Mucosa of rectum (tissue), 2 donors: ENCODE data around the gene NSD2.

Source experiments
- H3K27ac ChIP-seq, 2 donors: one replicate each; pipeline ENCODE4 v1.7.0; 2013; ENCODE audit warnings: inconsistent platforms in 2 of 2, low read depth in 2 of 2, low read length in 2 of 2
- H3K27me3 ChIP-seq, 2 donors: one replicate each; pipeline ENCODE4 v1.7.0; 2013; ENCODE audit warnings: low read length in 2 of 2; ENCODE audit not compliant: control insufficient read depth in 2 of 2, insufficient read depth in 2 of 2
- H3K36me3 ChIP-seq, 2 donors: one replicate each; pipeline ENCODE4 v1.7.0; 2013; ENCODE audit warnings: low read length in 2 of 2; ENCODE audit not compliant: control insufficient read depth in 2 of 2, insufficient read depth in 2 of 2
- H3K4me1 ChIP-seq, 2 donors: one replicate each; pipeline ENCODE4 v1.7.0; 2013; ENCODE audit warnings: low read length in 2 of 2, mild to moderate bottlenecking in 1 of 2; ENCODE audit not compliant: control insufficient read depth in 2 of 2, insufficient read depth in 2 of 2
- H3K4me3 ChIP-seq, 2 donors: one replicate each; pipeline ENCODE4 v1.7.0; 2013; ENCODE audit warnings: low read length in 2 of 2
- H3K9ac ChIP-seq, 2 donors: one replicate each; pipeline ENCODE4 v1.7.0; 2013; ENCODE audit warnings: low read length in 2 of 2, low read depth in 1 of 2, mild to moderate bottlenecking in 1 of 2
- H3K9me3 ChIP-seq, 2 donors: one replicate each; pipeline ENCODE4 v1.7.0; 2013; ENCODE audit warnings: low read length in 2 of 2; ENCODE audit not compliant: control insufficient read depth in 2 of 2
- donor health status: healthy.
- donor health status: Normal muscosa, but diverticular disease.

Gene NSD2

DNA sequence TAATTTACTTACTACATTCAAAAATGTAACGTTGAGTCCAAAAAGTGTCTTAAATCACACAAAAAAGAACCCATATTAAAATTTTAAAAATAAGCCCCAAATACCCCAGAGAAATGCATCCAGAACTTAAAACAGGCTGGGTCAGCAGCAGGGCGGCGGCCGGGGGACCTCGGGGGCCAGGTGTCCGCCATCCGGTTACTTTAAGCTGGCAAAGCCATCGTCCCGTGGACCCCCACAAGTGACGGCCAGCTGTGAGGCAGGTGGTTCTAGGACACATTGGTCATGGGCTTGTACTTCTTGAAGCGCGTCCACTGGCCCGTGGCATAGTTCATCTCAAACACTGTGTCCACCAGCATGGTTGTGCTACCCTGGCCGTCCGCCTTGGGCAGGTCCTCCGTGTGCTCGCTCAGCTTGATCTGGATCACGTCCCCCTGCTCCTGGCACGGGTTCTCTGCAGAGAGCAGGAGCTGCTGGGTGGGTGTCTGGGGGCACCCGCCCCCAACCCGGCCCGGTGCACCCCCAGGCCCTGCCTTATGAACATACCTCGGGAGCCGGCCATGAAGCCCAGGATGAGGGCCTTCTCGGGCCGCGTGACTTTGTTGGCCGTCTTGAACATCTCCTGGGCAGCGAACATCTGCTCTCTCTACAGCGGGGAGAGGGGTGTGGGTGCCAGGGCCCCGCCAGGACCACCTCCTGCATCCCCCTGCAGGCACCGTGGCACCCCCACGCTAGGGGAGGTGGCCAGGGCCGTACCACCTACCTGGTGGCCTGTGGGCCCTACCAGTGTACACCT lies 112.1 kb downstream of the NSD2 start:
- H3K36me3 ChIP-seq: peaks cover 58 to 80% of the 10 kb centered on the region in 2 donors

DNA sequence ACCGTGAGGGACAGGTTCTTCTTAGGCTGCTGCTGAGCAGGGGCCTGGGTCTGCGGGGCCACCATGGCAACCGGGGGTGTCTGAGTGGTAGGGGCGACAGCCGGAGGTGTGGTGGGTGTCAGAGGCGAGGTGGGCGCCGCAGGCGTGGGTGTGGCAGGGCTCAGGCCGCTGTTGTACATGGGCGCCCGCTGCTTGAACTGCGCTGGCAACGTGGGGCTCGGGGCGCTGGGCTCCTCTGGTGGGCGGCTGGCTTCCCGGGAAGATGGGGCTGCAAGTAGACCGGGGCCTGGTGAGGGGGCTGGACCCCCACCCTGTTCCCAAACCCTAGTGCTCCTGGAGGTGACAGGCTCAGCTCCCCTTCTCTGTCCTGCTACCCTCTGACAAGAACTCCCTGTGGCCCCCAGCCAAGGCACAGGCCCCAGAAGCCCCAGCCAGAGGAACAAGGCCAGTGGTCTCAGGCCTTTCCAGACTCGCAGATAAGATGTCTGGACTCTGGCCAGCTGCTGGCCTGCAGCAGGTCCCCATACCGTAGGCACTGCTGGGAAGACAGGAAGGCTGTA lies 112.7 kb downstream of the NSD2 start:
- peaks cover 58 to 78% of the 10 kb centered on the region in 2 donors for H3K36me3 ChIP-seq
- no peak overlapping the region for H3K27ac ChIP-seq
- peaks cover 6% of the 10 kb centered on the region in 2 donors for H3K4me1 ChIP-seq
- no peaks in the 10 kb centered on the region for H3K27me3 ChIP-seq
- H3K9ac ChIP-seq: no peak overlapping the region
- H3K9me3 ChIP-seq: no peaks in the 10 kb centered on the region
- no peak overlapping the region for H3K4me3 ChIP-seq

More for the DNA sequence above, 112.1 kb downstream of the NSD2 start:
- Histone ChIP-seq H3K27ac (no peak overlapping the region), H3K27me3 (no peaks in the 10 kb centered on the region), H3K9me3 (no peaks in the 10 kb centered on the region), H3K4me1 (peaks cover 6% of the 10 kb centered on the region in 2 donors), H3K4me3 (no peak overlapping the region), H3K9ac (no peak overlapping the region)

DNA sequence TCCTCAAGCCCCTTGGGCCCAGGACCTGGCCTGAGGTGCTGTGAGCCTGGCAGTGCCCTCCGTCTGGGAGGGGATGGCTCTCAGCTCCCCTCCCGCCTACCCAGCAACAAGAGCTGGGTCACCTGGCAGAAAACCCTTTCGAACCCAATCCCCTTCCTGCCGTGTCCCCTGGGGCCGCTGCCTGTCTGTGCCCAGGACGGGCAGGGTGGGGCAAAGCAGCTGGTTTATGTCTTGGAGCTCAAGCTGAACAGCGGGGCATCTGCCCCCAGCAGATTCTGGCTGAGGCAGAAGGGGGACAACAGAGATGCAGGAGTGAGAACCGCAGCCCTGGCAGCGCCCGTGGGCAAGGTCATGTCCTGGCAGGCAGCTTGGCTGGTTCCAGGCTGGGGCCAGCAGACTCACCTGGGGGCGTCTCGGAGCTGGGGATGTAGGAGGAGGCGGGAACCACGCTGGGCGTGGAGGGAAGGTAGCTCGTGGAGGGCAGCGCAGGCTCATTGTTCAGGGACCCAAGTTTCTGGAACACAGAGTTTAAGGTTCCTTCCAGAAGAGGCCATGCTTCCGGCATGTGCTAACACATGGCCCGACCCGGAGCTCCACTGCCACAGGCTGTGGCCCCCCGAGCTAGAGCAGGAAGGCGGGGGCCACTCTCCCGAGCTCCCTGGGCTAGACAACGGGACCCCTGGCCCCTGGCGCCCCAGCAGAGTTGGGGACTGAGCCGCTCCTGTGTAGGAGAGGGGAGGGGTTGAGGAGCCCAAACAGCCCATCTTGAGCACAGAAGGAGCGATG lies 113.4 kb downstream of the NSD2 start:
- no peaks in the 10 kb centered on the region for H3K27me3 ChIP-seq
- H3K9me3 ChIP-seq: no peaks in the 10 kb centered on the region
- no peak overlapping the region for H3K4me3 ChIP-seq
- H3K4me1 ChIP-seq: peaks cover 6% of the 10 kb centered on the region in 2 donors
- no peak overlapping the region for H3K9ac ChIP-seq
- H3K36me3 ChIP-seq: peaks cover 63 to 80% of the 10 kb centered on the region in 2 donors
- H3K27ac ChIP-seq: no peak overlapping the region

DNA sequence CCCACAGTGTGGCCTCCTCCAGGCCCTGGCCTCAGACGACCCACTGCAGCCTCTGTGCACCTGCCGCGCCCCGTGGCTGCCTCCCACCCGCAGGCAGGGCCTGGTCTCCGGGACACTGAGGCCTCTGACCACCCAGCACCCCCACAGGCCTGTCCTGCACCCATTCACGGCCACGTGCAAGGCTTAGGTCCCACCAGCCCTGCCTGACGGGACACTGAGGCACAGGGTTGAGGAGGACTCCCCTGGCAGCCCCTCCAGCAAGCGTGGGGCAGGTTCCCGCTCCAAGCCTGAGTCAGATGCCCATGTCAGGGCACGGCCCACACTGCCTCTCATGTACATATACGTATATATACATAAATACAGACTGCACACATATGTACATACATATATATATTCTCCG lies 114.1 kb downstream of the NSD2 start:
- Histone ChIP-seq H3K27me3 (no peaks in the 10 kb centered on the region), H3K36me3 (peaks cover 65 to 78% of the 10 kb centered on the region in 2 donors), H3K4me1 (peaks cover 6% of the 10 kb centered on the region in 2 donors), H3K27ac (no peak overlapping the region), H3K4me3 (no peak overlapping the region), H3K9me3 (no peaks in the 10 kb centered on the region), H3K9ac (no peak overlapping the region)

DNA sequence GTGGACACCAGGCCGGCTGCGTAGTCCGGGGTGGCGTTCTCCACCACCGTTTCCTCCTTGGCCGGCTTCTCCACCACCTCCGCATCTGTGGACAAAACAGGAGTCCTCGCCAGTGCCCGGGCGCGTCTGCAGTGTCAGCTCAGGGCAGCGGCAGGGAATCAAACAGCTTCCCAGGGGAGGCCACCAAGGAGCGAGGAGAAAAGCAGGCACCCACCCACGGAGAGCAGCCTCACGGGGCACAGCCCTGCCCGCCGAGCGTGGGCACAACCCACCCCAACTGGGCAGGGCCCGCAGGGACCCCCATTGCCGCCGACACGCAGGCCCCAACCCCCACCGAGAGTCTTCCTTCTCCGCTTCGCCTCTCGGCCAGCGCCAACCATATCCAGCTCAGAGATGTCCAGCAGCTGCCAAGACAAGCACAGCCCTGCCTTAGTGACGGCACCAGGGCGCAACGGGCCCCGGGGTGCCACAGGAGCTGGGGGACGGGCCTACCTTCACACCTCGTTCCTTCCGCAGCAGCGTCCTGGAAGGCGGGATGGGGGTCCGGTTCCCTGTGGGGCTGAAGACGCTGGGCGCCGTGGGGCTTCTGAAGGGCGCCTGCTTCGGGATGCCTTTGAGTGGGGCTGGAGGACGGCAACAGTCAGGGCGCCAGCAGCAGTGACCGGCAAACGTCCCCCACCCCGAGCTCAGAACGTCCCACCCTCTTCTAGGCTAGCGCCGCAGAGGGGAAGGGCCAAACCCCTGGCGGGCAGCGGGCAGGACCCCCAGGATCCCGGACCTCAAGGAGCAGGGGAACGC lies 114.8 kb downstream of the NSD2 start:
- no peak overlapping the region for H3K9ac ChIP-seq
- no peaks in the 10 kb centered on the region for H3K27me3 ChIP-seq
- H3K27ac ChIP-seq: no peak overlapping the region
- no peaks in the 10 kb centered on the region for H3K9me3 ChIP-seq
- peaks cover 6% of the 10 kb centered on the region in 2 donors for H3K4me1 ChIP-seq
- peaks cover 64 to 84% of the 10 kb centered on the region in 2 donors for H3K36me3 ChIP-seq
- no peak overlapping the region for H3K4me3 ChIP-seq

DNA sequence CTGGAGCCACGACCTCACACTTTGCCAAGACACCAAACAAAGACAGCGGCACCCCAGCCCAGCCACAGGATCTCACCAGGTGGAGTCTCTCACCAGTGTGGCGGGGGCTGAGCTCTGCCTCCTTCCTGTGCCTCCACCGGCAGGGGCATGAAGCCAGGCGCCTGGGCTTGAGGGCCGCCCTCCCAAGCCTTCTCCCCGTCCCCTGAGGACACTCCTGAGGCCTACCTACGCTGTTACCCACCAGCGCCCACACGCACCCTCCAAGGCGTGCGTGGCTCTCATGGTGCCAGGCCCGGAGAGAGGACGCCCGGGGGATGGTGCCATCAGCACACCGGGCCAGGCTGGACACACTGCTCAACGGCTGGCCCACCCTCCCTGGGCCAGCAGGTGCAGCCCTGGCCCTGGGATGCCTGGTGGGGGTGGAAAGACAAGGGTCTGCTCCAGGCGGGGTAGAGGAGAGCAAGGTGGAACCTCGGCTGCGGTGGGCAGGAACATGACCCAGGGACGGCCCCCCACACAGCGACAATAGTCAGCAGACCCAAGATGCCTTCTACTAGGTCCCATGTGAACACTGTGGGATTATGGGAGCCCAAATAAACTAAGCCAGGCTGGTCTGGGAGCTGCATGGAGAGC lies 115.5 kb downstream of the NSD2 start:
- Histone ChIP-seq H3K36me3 (peaks cover 61 to 83% of the 10 kb centered on the region in 2 donors), H3K27me3 (no peaks in the 10 kb centered on the region), H3K4me1 (peaks cover 2 to 3% of the 10 kb centered on the region in 2 donors), H3K27ac (no peak overlapping the region), H3K4me3 (no peak overlapping the region), H3K9ac (no peak overlapping the region), H3K9me3 (no peaks in the 10 kb centered on the region)

DNA sequence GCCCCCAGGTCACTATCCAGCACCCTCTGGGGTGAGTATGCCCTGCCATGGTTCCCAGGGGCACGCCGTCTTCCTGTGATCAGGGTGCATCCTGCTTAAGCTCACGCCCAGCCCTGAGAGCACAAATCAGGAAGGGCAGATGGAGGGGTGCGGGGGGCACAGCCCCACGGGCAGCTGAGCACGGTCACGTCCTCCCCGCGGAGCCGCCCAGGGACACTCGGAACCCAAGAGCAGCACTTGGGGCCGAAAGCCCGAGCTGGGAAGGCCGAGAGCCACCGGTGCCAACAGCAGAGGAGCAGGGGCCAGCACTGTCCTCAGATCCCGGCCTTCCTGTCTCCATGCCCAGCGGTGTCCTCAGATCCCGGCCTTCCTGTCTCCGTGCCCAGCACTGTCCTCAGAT lies 116.1 kb downstream of the NSD2 start:
- H3K36me3 ChIP-seq: peaks cover 59 to 79% of the 10 kb centered on the region in 2 donors
- H3K4me3 ChIP-seq: no peak overlapping the region
- H3K9ac ChIP-seq: no peak overlapping the region
- H3K9me3 ChIP-seq: no peaks in the 10 kb centered on the region
- peaks cover 0 to 2% of the 10 kb centered on the region in 2 donors for H3K4me1 ChIP-seq
- no peaks in the 10 kb centered on the region for H3K27me3 ChIP-seq
- H3K27ac ChIP-seq: no peak overlapping the region

DNA sequence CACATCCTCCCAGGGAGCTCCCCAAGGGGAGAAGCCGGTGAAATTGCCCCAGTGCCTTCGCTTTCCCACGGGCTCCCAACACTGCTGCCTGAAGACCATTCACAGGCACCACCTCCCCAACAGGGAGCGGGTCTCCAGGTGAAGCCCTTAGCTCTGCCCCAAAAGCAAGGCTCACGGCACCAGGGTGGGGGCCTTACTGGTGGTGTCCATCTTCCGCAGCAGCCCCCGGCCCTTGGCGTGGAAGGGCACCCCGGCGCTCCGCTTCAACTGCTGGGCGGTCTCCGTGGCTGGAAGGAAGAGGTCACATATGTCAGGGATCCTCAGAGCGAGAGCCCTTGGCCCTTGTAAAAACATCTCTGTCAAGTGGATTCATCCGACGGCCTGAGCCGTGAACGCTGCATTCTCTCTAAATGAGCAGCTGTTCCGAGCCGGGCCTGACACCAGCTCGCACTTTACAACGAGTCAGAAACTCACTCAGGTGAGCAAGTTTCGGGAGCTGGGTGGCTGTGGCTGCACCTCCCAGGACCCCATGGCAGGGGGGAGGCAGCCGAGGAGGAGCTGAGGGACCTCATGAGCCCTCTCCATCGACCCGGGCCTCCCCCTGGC lies 116.6 kb downstream of the NSD2 start:
- peaks cover 59 to 74% of the 10 kb centered on the region in 2 donors for H3K36me3 ChIP-seq
- no peaks in the 10 kb centered on the region for H3K27me3 ChIP-seq
- H3K27ac ChIP-seq: no peak overlapping the region
- no peaks in the 10 kb centered on the region for H3K9me3 ChIP-seq
- H3K9ac ChIP-seq: no peak overlapping the region
- H3K4me1 ChIP-seq: no peaks in the 10 kb centered on the region
- H3K4me3 ChIP-seq: no peak overlapping the region

DNA sequence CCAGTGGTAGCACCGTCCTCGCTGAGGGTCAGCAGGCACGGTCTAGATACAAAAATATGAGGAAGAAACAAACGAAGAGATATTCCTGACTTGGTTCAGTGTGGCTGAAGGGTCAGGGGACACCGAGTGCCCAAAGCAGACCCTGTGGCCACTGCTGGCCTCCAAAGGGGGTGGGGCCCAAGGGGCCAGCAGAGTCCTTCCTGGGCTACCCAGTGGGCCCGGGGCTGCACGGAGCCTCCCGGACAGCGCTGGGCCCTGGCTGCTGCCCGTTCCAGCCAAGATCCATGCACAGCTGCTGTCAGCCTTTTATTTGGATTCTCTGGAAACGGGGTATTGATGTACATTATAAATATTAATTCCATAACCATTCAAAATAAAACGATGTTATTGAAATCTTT lies 117.1 kb downstream of the NSD2 start:
- H3K4me1 ChIP-seq: no peaks in the 10 kb centered on the region
- H3K27me3 ChIP-seq: no peaks in the 10 kb centered on the region
- no peak overlapping the region for H3K9ac ChIP-seq
- H3K4me3 ChIP-seq: no peak overlapping the region
- H3K36me3 ChIP-seq: peaks cover 56 to 71% of the 10 kb centered on the region in 2 donors
- no peaks in the 10 kb centered on the region for H3K9me3 ChIP-seq
- no peak overlapping the region for H3K27ac ChIP-seq
